Activated B cell treated with CpG ODN at 0.5 μM for 24 hours (primary cell): ENCODE results near the gene PSRC1. TPM values are rescaled to one million over a fixed set of nuclear protein-coding genes. Genes with fewer than 3 reads are reported as not detected.

ENCODE experiments used
- ATAC-seq: fragments of 200-7000 bp; cut with Tn5 transposase; one replicate; pipeline ENCODE4 v1.10.0; 2021; ENCODE audit warnings: low read depth, mild to moderate bottlenecking, moderate library complexity
- CTCF ChIA-PET: fragments of 350-600 bp; sonication (Branson Sonifier 250); formaldehyde crosslinking; loops from one replicate; lab custom pipeline; 2021; ENCODE audit warnings: antibody characterized with exemption; lab: Charles Lee
- POLR2A ChIA-PET: fragments of 350-600 bp; sonication (Branson Sonifier 250); formaldehyde crosslinking; loops from one replicate; lab custom pipeline; 2021; ENCODE audit warnings: antibody characterized with exemption; lab: Charles Lee
- DNase-seq: peaks from one replicate; pipeline ENCODE4 v3.0.0; 2022
- H3K27ac Mint-ChIP-seq: one replicate; pipeline ENCODE4 v1.8.0; 2020; ENCODE audit warnings: mixed read lengths
- H3K27me3 Mint-ChIP-seq: one replicate; pipeline ENCODE4 v1.8.0; 2021; ENCODE audit warnings: mixed read lengths
- H3K36me3 Mint-ChIP-seq: one replicate; pipeline ENCODE4 v1.8.0; 2021; ENCODE audit warnings: low read depth, mixed read lengths
- H3K4me1 Mint-ChIP-seq: one replicate; pipeline ENCODE4 v1.8.0; 2021; ENCODE audit warnings: mixed read lengths
- H3K4me3 Mint-ChIP-seq: one replicate; pipeline ENCODE4 v1.8.0; 2020; ENCODE audit warnings: mild to moderate bottlenecking, mixed read lengths
- H3K9me3 Mint-ChIP-seq: one replicate; pipeline ENCODE4 v1.8.0; 2020; ENCODE audit warnings: mixed read lengths
- CTCF ChIP-seq: fragments of 200-600 bp; IDR thresholded peaks from one replicate; pipeline ENCODE4 v1.8.0; 2022; ENCODE audit warnings: antibody characterized with exemption, mild to moderate bottlenecking
- intact Hi-C: fragments of 100-400 bp; cut with micrococcal nuclease; formaldehyde crosslinking; loops from one replicate; pipeline ENCODE4 v1.15.1; 2024
- total RNA-seq: library from RNA; stranded (reverse); gene quantifications from 2 replicates; pipeline ENCODE4 v1.2.3, GENCODE V29; 2022

Gene PSRC1
- total RNA-seq, 1 donor from 2014 or later: not detected

DNA sequence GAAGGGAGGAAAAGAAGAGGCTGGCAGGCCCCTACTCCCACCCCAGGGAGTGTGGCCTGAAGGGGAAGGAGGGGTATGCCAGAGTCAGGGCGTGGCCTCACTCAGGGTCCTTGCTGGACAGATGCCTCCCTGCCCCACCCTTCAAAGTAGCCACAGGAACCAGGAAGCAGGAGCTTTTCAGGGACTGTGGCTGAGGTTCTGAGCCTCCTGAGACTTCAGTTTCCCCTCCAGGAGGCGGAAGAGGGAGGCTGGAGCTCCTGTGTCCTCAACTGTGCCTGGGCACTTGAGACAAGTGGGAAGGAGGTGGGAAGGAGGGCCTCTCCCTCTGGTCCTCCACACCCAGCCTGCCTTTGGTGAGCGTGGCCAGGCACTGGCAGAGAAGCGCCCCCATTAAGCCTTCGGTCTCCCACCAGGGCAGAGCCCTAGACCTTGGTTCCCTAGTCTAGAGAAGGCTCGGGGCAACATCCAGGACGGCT is 28.3 kb downstream of the PSRC1 start:
- DNase-seq (no peak), ATAC-seq (no peak)
- peaks cover 4% of the 10 kb centered on the region for H3K27me3 Mint-ChIP-seq
- peaks cover 9% of the 10 kb centered on the region for H3K4me1 Mint-ChIP-seq
- no peaks in the 10 kb centered on the region for H3K36me3 Mint-ChIP-seq
- no peak for TF ChIP-seq CTCF
- intact Hi-C loops: no loop called here
- no peak overlapping the region for H3K27ac Mint-ChIP-seq
- ChIA-PET CTCF (no interaction called here), POLR2A (no interaction called here)
- H3K4me3 Mint-ChIP-seq: no peak overlapping the region
- no peaks in the 10 kb centered on the region for H3K9me3 Mint-ChIP-seq

GRCh38 chr1:109253803-109254620 is 28.9 kb downstream of the PSRC1 start:
- Mint-ChIP-seq H3K27me3 (peaks cover 7% of the 10 kb centered on the region), H3K4me1 (peaks cover 12% of the 10 kb centered on the region), H3K36me3 (no peaks in the 10 kb centered on the region), H3K27ac (no peak overlapping the region), H3K4me3 (no peak overlapping the region), H3K9me3 (no peaks in the 10 kb centered on the region)
- intact Hi-C loops: no loop called here
- CTCF ChIA-PET: interaction anchor here (0.9 kb wide), 1 partner anchor 9 kb away, joined by 4 read pairs; no protein-coding TSS in a partner anchor
- POLR2A ChIA-PET: interaction anchor here (0.6 to 0.9 kb wide), 4 partner anchors 33 to 365 kb away, joined by 3 to 5 read pairs (median 4); partner anchors contain the start of genes AMPD2, GNAT2 and SARS1
- no peak for TF ChIP-seq CTCF
- no peak for DNase-seq
- ATAC-seq: no peak

- TF ChIP-seq CTCF: no peak
- intact Hi-C loops: no loop called here
- ATAC-seq (peak; percentile 62), DNase-seq (no peak)
- Mint-ChIP-seq H3K36me3 (no peaks in the 10 kb centered on the region), H3K27ac (peak overlapping the region; percentile 46), H3K4me1 (peaks cover 12% of the 10 kb centered on the region), H3K27me3 (peaks cover 9% of the 10 kb centered on the region), H3K4me3 (peak overlapping the region; percentile 38), H3K9me3 (no peaks in the 10 kb centered on the region)
- ChIA-PET POLR2A (interaction anchor here (0.5 to 0.9 kb wide), 5 partner anchors 32 to 366 kb away, joined by 3 to 5 read pairs (median 4); partner anchors contain the start of genes AMPD2, GNAT2 and SARS1), CTCF (interaction anchor here (0.9 kb wide), 1 partner anchor 10 kb away, joined by 4 read pairs; no protein-coding TSS in a partner anchor)
Measured at GRCh38 chr1:109252893-109253802, 29.8 kb downstream of the PSRC1 start.

DNA sequence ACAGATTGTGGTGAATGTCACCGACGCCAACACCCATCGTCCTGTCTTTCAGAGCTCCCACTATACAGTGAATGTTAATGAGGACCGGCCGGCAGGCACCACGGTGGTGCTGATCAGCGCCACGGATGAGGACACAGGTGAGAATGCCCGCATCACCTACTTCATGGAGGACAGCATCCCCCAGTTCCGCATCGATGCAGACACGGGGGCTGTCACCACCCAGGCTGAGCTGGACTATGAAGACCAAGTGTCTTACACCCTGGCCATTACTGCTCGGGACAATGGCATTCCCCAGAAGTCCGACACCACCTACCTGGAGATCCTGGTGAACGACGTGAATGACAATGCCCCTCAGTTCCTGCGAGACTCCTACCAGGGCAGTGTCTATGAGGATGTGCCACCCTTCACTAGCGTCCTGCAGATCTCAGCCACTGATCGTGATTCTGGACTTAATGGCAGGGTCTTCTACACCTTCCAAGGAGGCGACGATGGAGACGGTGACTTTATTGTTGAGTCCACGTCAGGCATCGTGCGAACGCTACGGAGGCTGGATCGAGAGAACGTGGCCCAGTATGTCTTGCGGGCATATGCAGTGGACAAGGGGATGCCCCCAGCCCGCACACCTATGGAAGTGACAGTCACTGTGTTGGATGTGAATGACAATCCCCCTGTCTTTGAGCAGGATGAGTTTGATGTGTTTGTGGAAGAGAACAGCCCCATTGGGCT is 30.6 kb downstream of the PSRC1 start:
- Mint-ChIP-seq H3K36me3 (no peaks in the 10 kb centered on the region), H3K4me3 (no peak overlapping the region), H3K9me3 (no peaks in the 10 kb centered on the region), H3K4me1 (peaks cover 12% of the 10 kb centered on the region), H3K27me3 (peaks cover 9% of the 10 kb centered on the region), H3K27ac (no peak overlapping the region)
- POLR2A ChIA-PET: interaction anchor here (0.5 kb wide), 2 partner anchors 172 to 325 kb away, joined by 4 read pairs; no protein-coding TSS in a partner anchor
- CTCF ChIA-PET: no interaction called here
- DNase-seq (no peak), ATAC-seq (no peak)
- TF ChIP-seq CTCF: no peak
- intact Hi-C loops: no loop called here
